Measurements from ENCODE around the gene ABCC1. TPM values are rescaled to one million over a fixed set of nuclear protein-coding genes. Genes with fewer than 3 reads are reported as not detected.

Gene ABCC1
- polyA plus RNA-seq, 1 donor from 2014 or later = 3.0 TPM

DNA sequence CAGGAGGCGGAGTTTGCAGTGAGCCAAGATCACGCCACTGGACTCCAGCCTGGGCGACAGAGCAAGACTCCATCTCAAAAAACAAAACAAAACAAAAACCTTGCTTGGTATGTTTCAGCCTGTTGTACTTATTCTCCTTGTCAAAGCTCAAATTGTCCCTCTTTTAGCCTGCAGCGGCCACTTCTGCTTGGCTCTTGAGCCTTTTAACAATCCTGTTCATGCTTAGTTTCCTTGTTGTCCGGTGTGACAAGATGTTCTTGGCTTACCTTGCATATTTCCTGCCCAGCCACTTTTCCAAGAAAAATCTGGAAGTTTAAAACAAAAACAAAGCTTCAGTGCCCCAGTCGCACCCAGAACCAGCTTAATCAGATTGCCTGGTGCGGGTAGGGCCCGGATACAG lies 81.0 kb downstream of the ABCC1 start:
- TF ChIP-seq MXI1 (conservative IDR thresholded peaks at IDR 0.05; ENCODE audit: poor library complexity, severe bottlenecking) = no peak
- no peak for TF ChIP-seq EP300 (conservative IDR thresholded peaks at IDR 0.05; ENCODE audit: poor library complexity, severe bottlenecking)
- TF ChIP-seq, protein P1, sequence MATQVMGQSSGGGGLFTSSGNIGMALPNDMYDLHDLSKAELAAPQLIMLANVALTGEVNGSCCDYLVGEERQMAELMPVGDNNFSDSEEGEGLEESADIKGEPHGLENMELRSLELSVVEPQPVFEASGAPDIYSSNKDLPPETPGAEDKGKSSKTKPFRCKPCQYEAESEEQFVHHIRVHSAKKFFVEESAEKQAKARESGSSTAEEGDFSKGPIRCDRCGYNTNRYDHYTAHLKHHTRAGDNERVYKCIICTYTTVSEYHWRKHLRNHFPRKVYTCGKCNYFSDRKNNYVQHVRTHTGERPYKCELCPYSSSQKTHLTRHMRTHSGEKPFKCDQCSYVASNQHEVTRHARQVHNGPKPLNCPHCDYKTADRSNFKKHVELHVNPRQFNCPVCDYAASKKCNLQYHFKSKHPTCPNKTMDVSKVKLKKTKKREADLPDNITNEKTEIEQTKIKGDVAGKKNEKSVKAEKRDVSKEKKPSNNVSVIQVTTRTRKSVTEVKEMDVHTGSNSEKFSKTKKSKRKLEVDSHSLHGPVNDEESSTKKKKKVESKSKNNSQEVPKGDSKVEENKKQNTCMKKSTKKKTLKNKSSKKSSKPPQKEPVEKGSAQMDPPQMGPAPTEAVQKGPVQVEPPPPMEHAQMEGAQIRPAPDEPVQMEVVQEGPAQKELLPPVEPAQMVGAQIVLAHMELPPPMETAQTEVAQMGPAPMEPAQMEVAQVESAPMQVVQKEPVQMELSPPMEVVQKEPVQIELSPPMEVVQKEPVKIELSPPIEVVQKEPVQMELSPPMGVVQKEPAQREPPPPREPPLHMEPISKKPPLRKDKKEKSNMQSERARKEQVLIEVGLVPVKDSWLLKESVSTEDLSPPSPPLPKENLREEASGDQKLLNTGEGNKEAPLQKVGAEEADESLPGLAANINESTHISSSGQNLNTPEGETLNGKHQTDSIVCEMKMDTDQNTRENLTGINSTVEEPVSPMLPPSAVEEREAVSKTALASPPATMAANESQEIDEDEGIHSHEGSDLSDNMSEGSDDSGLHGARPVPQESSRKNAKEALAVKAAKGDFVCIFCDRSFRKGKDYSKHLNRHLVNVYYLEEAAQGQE (IDR thresholded peaks at IDR 0.05; ENCODE audit: borderline replicate concordance) = no peak
- no peak for TF ChIP-seq RAD21 (conservative IDR thresholded peaks at IDR 0.05)
- Histone ChIP-seq H3K9ac (ENCODE audit: low read length) (no peak overlapping the region), H3K36me3 (ENCODE audit: insufficient read depth, low read length) (no peaks in the 10 kb centered on the region), H3K27ac (ENCODE audit: low read length) (no peak overlapping the region), H3K27me3 (ENCODE audit: insufficient read depth, low read depth, low read length) (no peaks in the 10 kb centered on the region), H2AFZ (ENCODE audit: low read depth, low read length) (no peak overlapping the region), H3K9me3 (ENCODE audit: low read length) (no peaks in the 10 kb centered on the region), H3F3A (ENCODE audit: insufficient read depth, low read length, poor library complexity, severe bottlenecking) (no peaks in the 10 kb centered on the region), H3K4me2 (ENCODE audit: low read length) (no peak overlapping the region), H3K9me2 (ENCODE audit: insufficient read depth, low read length) (no peaks in the 10 kb centered on the region), H3K4me3 (ENCODE audit: low read length) (no peak overlapping the region), H3K79me2 (replicated peaks; ENCODE audit: insufficient read depth, low read length) (no peaks in the 10 kb centered on the region), H4K20me1 (ENCODE audit: insufficient read depth) (no peaks in the 10 kb centered on the region)

- Histone ChIP-seq H3K4me2 (ENCODE audit: low read length) (no peak overlapping the region), H3K9me2 (ENCODE audit: insufficient read depth, low read length) (no peaks in the 10 kb centered on the region), H3K27me3 (ENCODE audit: insufficient read depth, low read depth, low read length) (no peaks in the 10 kb centered on the region), H3K9me3 (ENCODE audit: low read length) (no peaks in the 10 kb centered on the region), H3K27ac (ENCODE audit: low read length) (no peak overlapping the region), H3K4me3 (ENCODE audit: low read length) (no peak overlapping the region), H4K20me1 (ENCODE audit: insufficient read depth) (no peaks in the 10 kb centered on the region), H3F3A (ENCODE audit: insufficient read depth, low read length, poor library complexity, severe bottlenecking) (no peaks in the 10 kb centered on the region), H3K9ac (ENCODE audit: low read length) (no peak overlapping the region), H3K36me3 (ENCODE audit: insufficient read depth, low read length) (no peaks in the 10 kb centered on the region), H2AFZ (ENCODE audit: low read depth, low read length) (no peak overlapping the region), H3K79me2 (replicated peaks; ENCODE audit: insufficient read depth, low read length) (no peaks in the 10 kb centered on the region)
- TF ChIP-seq POLR2AphosphoS5 (IDR thresholded peaks at IDR 0.05) (no peak), TAF1 (IDR thresholded peaks at IDR 0.05; ENCODE audit: low read depth) (no peak), EP300 (conservative IDR thresholded peaks at IDR 0.05; ENCODE audit: poor library complexity, severe bottlenecking) (no peak), MXI1 (conservative IDR thresholded peaks at IDR 0.05; ENCODE audit: poor library complexity, severe bottlenecking) (no peak), RAD21 (conservative IDR thresholded peaks at IDR 0.05) (no peak), SMC3 (conservative IDR thresholded peaks at IDR 0.05; ENCODE audit: poor library complexity) (no peak), CTCF (IDR thresholded peaks at IDR 0.05; ENCODE audit: poor library complexity, severe bottlenecking) (no peak), EZH2 (IDR thresholded peaks at IDR 0.05; ENCODE audit: borderline replicate concordance, insufficient read depth, low read length, poor library complexity, severe bottlenecking) (no peak)
- TF ChIP-seq, protein P1 (IDR thresholded peaks at IDR 0.05; ENCODE audit: borderline replicate concordance) = no peak
Measured at GRCh38 chr16:16031401-16031800, 82.0 kb downstream of the ABCC1 start.
